Measurements from ENCODE around the gene EFNA5. TPM values are rescaled to one million over a fixed set of nuclear protein-coding genes. Genes with fewer than 3 reads are reported as not detected.

EFNA5 gene
- total and polyA plus RNA-seq, 2 of the 13 experiments (the other 11 are each of a cell fraction or from before 2014, with no cell fraction given), result not detected

DNA sequence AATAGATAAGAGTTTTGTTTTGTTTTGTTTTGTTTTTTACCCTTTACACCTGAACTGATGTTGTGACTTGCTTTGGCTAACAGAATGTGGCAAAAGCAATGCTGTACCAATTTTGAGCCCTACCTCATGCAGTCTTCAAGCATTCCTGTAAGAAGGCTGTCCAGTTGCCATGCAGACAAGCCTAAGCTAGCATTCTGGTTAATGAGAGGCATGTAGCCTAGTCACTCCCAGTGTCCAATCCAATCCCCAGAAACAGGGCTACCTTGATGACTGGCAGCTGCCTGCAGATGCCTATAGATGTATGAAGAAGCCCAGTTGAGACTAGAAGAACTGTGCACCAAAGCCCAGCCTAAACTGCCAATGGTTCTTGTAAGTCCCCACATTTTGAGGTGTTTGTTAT is 9.4 kb upstream of the EFNA5 start (continued):
- TF ChIP-seq PAXIP1 (CRISPR knock-in tag; conservative IDR thresholded peaks at IDR 0.05), result no peak
- TF ChIP-seq SNAPC4 (CRISPR knock-in tag; IDR thresholded peaks at IDR 0.05), result no peak

DNA sequence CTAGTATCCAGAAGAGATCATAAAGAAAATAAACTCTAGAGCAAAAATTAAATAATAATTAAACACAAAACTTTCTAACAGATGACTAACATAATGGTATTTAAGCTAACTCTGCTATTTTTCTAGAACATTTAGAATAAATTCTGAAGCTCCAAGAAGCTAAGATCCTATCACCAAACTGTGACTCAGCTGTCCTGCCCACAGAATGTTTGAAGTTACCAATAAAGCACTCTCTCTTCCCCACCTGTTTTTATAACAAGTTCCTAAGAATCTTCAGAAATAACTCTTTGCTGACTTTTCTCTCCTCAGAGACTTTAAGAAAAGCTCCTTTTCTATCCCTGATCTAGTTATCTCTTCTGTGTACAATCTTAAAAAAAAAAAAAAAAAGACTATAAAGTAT is 6.0 kb upstream of the EFNA5 start:
- H3K4me1 ChIP-seq (ENCODE audit: insufficient read depth, low read length), result peaks cover 15% of the 10 kb centered on the region
- FAIRE-seq (no peak), ATAC-seq (no peak), DNase-seq (ENCODE audit: low spot score) (no peak)
- H3K36me3 ChIP-seq (replicated peaks in 1 of 2; ENCODE audit: control insufficient read depth in 1 of 2, insufficient read depth in 2 of 2, low read length in 2 of 2), result no peaks in the 10 kb centered on the region
- H3K27me3 ChIP-seq (ENCODE audit: control insufficient read depth in 1 of 2, insufficient read depth in 2 of 2, low read length in 2 of 2), result peaks cover 0 to 22% of the 10 kb centered on the region in 2 experiments; a peak in 4 of 5 replicates
- no peaks in the 10 kb centered on the region for H4K20me1 ChIP-seq (ENCODE audit: insufficient read depth, low read length)
- ChIA-PET POLR2A (no interaction called here), CTCF (ENCODE audit: low intra/inter-chr PET ratio, low total read pairs) (no interaction called here)
- in situ Hi-C loops (cut with HindIII; ENCODE audit: extremely low pct_ligation_motif_present, low pct_unique_long_range_greater_than_20kb) (no loop called here), intact Hi-C loops (cut with micrococcal nuclease; ENCODE audit: unreplicated experiment) (loop anchor here (10.0 kb wide), 1 partner anchor 668 kb away; no protein-coding TSS in a partner anchor)
- no peaks in the 10 kb centered on the region for H3K9me3 ChIP-seq (ENCODE audit: low read length)
- no peak overlapping the region for H2AFZ ChIP-seq (ENCODE audit: low read length)
- no peak overlapping the region for H3K4me2 ChIP-seq (ENCODE audit: low read depth, low read length)
- H3K79me2 ChIP-seq (ENCODE audit: insufficient read depth, low read length), result no peaks in the 10 kb centered on the region
- H3K9ac ChIP-seq (ENCODE audit: insufficient read depth, low read depth, low read length), result no peak overlapping the region
- no peak overlapping the region for H3K27ac ChIP-seq (ENCODE audit: extremely low read length, insufficient read depth, low read length)
- no TSS peak for BruUV-seq (replicated peaks)
- H3K4me3 ChIP-seq (replicated peaks in 1 of 3; ENCODE audit: insufficient read depth in 1 of 3, low read depth in 2 of 3, low read length in 3 of 3), result no peak overlapping the region
- TF ChIP-seq, protein P1, sequence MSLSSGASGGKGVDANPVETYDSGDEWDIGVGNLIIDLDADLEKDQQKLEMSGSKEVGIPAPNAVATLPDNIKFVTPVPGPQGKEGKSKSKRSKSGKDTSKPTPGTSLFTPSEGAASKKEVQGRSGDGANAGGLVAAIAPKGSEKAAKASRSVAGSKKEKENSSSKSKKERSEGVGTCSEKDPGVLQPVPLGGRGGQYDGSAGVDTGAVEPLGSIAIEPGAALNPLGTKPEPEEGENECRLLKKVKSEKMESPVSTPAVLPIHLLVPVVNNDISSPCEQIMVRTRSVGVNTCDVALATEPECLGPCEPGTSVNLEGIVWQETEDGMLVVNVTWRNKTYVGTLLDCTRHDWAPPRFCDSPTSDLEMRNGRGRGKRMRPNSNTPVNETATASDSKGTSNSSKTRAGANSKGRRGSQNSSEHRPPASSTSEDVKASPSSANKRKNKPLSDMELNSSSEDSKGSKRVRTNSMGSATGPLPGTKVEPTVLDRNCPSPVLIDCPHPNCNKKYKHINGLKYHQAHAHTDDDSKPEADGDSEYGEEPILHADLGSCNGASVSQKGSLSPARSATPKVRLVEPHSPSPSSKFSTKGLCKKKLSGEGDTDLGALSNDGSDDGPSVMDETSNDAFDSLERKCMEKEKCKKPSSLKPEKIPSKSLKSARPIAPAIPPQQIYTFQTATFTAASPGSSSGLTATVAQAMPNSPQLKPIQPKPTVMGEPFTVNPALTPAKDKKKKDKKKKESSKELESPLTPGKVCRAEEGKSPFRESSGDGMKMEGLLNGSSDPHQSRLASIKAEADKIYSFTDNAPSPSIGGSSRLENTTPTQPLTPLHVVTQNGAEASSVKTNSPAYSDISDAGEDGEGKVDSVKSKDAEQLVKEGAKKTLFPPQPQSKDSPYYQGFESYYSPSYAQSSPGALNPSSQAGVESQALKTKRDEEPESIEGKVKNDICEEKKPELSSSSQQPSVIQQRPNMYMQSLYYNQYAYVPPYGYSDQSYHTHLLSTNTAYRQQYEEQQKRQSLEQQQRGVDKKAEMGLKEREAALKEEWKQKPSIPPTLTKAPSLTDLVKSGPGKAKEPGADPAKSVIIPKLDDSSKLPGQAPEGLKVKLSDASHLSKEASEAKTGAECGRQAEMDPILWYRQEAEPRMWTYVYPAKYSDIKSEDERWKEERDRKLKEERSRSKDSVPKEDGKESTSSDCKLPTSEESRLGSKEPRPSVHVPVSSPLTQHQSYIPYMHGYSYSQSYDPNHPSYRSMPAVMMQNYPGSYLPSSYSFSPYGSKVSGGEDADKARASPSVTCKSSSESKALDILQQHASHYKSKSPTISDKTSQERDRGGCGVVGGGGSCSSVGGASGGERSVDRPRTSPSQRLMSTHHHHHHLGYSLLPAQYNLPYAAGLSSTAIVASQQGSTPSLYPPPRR (CRISPR knock-in tag; IDR thresholded peaks at IDR 0.05; ENCODE audit: borderline replicate concordance), result no peak
- TF ChIP-seq GTF3A (CRISPR knock-in tag; conservative IDR thresholded peaks at IDR 0.05), result no peak
- no peak for TF ChIP-seq CHD4 (IDR thresholded peaks at IDR 0.05; ENCODE audit: borderline replicate concordance, low read length)
- TF ChIP-seq, protein P2, sequence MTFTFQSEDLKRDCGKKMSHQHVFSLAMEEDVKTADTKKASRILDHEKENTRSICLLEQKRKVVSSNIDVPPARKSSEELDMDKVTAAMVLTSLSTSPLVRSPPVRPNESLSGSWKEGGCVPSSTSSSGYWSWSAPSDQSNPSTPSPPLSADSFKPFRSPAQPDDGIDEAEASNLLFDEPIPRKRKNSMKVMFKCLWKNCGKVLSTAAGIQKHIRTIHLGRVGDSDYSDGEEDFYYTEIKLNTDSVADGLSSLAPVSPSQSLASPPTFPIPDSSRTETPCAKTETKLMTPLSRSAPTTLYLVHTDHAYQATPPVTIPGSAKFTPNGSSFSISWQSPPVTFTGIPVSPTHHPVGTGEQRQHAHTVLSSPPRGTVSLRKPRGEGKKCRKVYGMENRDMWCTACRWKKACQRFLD (CRISPR knock-in tag; IDR thresholded peaks at IDR 0.05; ENCODE audit: borderline replicate concordance), result no peak

All from HepG2 (cell line).